Endothelial cell of umbilical vein (primary cell): ENCODE results near the gene FAM219A. TPM values are rescaled to one million over a fixed set of nuclear protein-coding genes. Genes with fewer than 3 reads are reported as not detected.

ENCODE experiments used
- BruUV-seq: library from RNA; stranded (reverse); fragments of 400-500 nt; replicated peaks from 2 replicates; lab custom pipeline; 2021; lab: Mats Ljungman, UMichigan
- CTCF ChIA-PET: fragments of 300-600, 350-600 bp; sonication (Branson Sonifier 250); formaldehyde crosslinking; loops from one replicate; lab custom pipeline; 2021; ENCODE audit warnings: antibody characterized with exemption, inconsistent platforms; lab: Charles Lee
- POLR2A ChIA-PET: fragments of 300-600, 350-600 bp; sonication (Branson Sonifier 250); formaldehyde crosslinking; loops from one replicate; lab custom pipeline; 2021; ENCODE audit warnings: antibody characterized with exemption, inconsistent platforms; lab: Charles Lee
- DNase-seq: peaks from one replicate; pipeline ENCODE4 v3.0.0-alpha.2; 2011; ENCODE audit warnings: low read depth, low spot score
- FAIRE-seq: peaks from 2 replicates; lab custom pipeline; 2011; peaks lifted over from hg19 to GRCh38; lab: Jason Lieb, UNC
- H2AFZ ChIP-seq: 2 replicates; pipeline ENCODE4 v1.6.0; 2012; ENCODE audit warnings: low read depth, low read length, control low read depth, inconsistent platforms
- H3K27ac ChIP-seq: 2 replicates; pipeline ENCODE4 v1.5.1; 2011; ENCODE audit warnings: low read depth, mild to moderate bottlenecking, control low read depth, low read length, moderate library complexity; ENCODE audit not compliant: insufficient read depth
- H3K27me3 ChIP-seq, 2 experiments: 2 replicates each; pipeline versions ENCODE4 v1.6.0 to v1.6.1; 2011; ENCODE audit warnings: low read length in 2 of 2, mixed read lengths in 1 of 2; ENCODE audit not compliant: control insufficient read depth in 2 of 2, insufficient read depth in 2 of 2
- H3K36me3 ChIP-seq, 2 experiments: 2 replicates in 1 of 2; 3 replicates in 1 of 2; pipeline ENCODE4 v1.5.1; 2011; ENCODE audit warnings: low read length in 2 of 2, mild to moderate bottlenecking in 1 of 2, moderate library complexity in 1 of 2; ENCODE audit not compliant: control insufficient read depth in 2 of 2, insufficient read depth in 2 of 2; ENCODE audit errors: extremely low read depth in 1 of 2
- H3K4me1 ChIP-seq: 3 replicates; pipeline ENCODE4 v1.5.1; 2011; ENCODE audit warnings: mild to moderate bottlenecking, low read length; ENCODE audit not compliant: control insufficient read depth, insufficient read depth; ENCODE audit errors: extremely low read depth
- H3K4me2 ChIP-seq: 2 replicates; pipeline ENCODE4 v1.6.1; 2011; ENCODE audit warnings: low read length, control low read depth, mixed read lengths; ENCODE audit not compliant: insufficient read depth
- H3K4me3 ChIP-seq, 3 experiments: fragments of 200-600 bp in 1 of 3; sonication (generic), shearing (Covaris generic) in 1 of 3; replicated peaks in 1 of 3; 2 replicates each; pipeline ENCODE4 v1.5.1; 2011 to 2016; ENCODE audit warnings: control low read depth in 3 of 3, low read length in 3 of 3, mild to moderate bottlenecking in 2 of 3, inconsistent platforms in 1 of 3, low read depth in 1 of 3, moderate library complexity in 1 of 3; ENCODE audit not compliant: insufficient read depth in 1 of 3
- H3K79me2 ChIP-seq: 2 replicates; pipeline ENCODE4 v1.6.0; 2012; ENCODE audit warnings: low read length, inconsistent platforms; ENCODE audit not compliant: control insufficient read depth, insufficient read depth
- H3K9ac ChIP-seq: replicated peaks from 2 replicates; pipeline ENCODE3; 2011; ENCODE audit warnings: low read length, control low read depth; ENCODE audit not compliant: insufficient read depth; ENCODE audit errors: extremely low read depth
- H3K9me1 ChIP-seq: replicated peaks from 3 replicates; pipeline ENCODE4 v1.6.0; 2011; ENCODE audit warnings: mild to moderate bottlenecking, low read length; ENCODE audit not compliant: control insufficient read depth, insufficient read depth; ENCODE audit errors: extremely low read depth
- H3K9me3 ChIP-seq: replicated peaks from 2 replicates; pipeline ENCODE4 v1.5.1; 2012; ENCODE audit warnings: low read length, inconsistent platforms; ENCODE audit not compliant: control insufficient read depth, insufficient read depth
- H4K20me1 ChIP-seq: replicated peaks from 2 replicates; pipeline ENCODE3; 2011; ENCODE audit warnings: mild to moderate bottlenecking, low read length; ENCODE audit not compliant: control insufficient read depth, insufficient read depth; ENCODE audit errors: extremely low read depth
- CTCF ChIP-seq, 2 donors: IDR thresholded peaks; 1 replicate in 1 of 2; 2 replicates in 1 of 2; pipeline ENCODE4 v1.5.1; 2011; ENCODE audit warnings: low read length in 2 of 2, mild to moderate bottlenecking in 2 of 2, moderate library complexity in 2 of 2, control low read depth in 1 of 2, inconsistent platforms in 1 of 2, low read depth in 1 of 2; ENCODE audit not compliant: insufficient read depth in 1 of 2; ENCODE audit errors: extremely low read depth in 1 of 2
- EZH2 ChIP-seq: IDR thresholded peaks from 2 replicates; pipeline ENCODE4 v1.6.1; 2012; ENCODE audit warnings: borderline replicate concordance, low read depth, mild to moderate bottlenecking, moderate library complexity, low read length, inconsistent platforms; ENCODE audit not compliant: severe bottlenecking
- FOS ChIP-seq: IDR thresholded peaks from 2 replicates; pipeline ENCODE4 v1.6.1; 2011; ENCODE audit warnings: mild to moderate bottlenecking, low read length, moderate library complexity, borderline replicate concordance; ENCODE audit not compliant: insufficient read depth
- GATA2 ChIP-seq: IDR thresholded peaks from 2 replicates; pipeline ENCODE4 v1.7.0; 2011; ENCODE audit warnings: low read depth, mild to moderate bottlenecking, moderate library complexity, mixed read lengths, low read length; ENCODE audit not compliant: insufficient read length, insufficient read depth
- JUN ChIP-seq: IDR thresholded peaks from 2 replicates; pipeline ENCODE4 v1.6.1; 2011; ENCODE audit warnings: borderline replicate concordance, low read depth; ENCODE audit not compliant: insufficient read length, insufficient read depth
- MYC ChIP-seq: IDR thresholded peaks from one replicate; pipeline ENCODE4 v1.6.1; 2011; ENCODE audit warnings: mild to moderate bottlenecking, low read depth, low read length
- POLR2A ChIP-seq: IDR thresholded peaks from 2 replicates; pipeline ENCODE4 v1.6.1; 2012; ENCODE audit warnings: low read depth, mild to moderate bottlenecking, control low read depth, low read length
- POLR2AphosphoS5 ChIP-seq: IDR thresholded peaks from 2 replicates; pipeline ENCODE4 v1.6.1; 2012; ENCODE audit warnings: low read depth, mild to moderate bottlenecking, control low read depth, low read length, moderate library complexity; ENCODE audit not compliant: insufficient read depth
- dilution Hi-C: fragments of 300-500 bp; cut with MboI; formaldehyde crosslinking; loops from one replicate; pipeline ENCODE4 v1.15.0; 2019; ENCODE audit warnings: low sequenced_read_pairs; ENCODE audit not compliant: extremely low pct_ligation_motif_present
- intact Hi-C: fragments of 100-400 bp; cut with micrococcal nuclease; formaldehyde crosslinking; loops from one replicate; pipeline ENCODE4 v1.10.0; 2022
- polyA plus RNA-seq, 4 experiments: library from polyadenylated mRNA; depleted of rRNA in 3 of 4; stranded (reverse) in 3 of 4; unstranded in 1 of 4; fragments of >200 nt; gene quantifications; 2 replicates each; pipeline versions ENCODE4 v1.2.1 to v1.2.3, GENCODE V29; 2011 to 2012; ENCODE audit warnings: missing spikeins in 1 of 4
- total RNA-seq: library from RNA; stranded (reverse); gene quantifications from 2 replicates; pipeline ENCODE4 v1.2.3, GENCODE V29; 2021
- TF ChIP-seq, protein P1 (sequence below): IDR thresholded peaks from 2 replicates; pipeline ENCODE4 v1.6.1; 2011; ENCODE audit not compliant: insufficient read depth, insufficient read length

Gene FAM219A
- total and polyA plus RNA-seq, 2 donors (not counting 3 experiments of a cell fraction or from before 2014, with no cell fraction given): 18.1 to 35.7 TPM

GRCh38 chr9:34491596-34491995, 33.2 kb upstream of the FAM219A start:
- ChIA-PET CTCF (interaction anchor here (1.1 to 1.7 kb wide), 3 partner anchors 35 to 88 kb away, joined by 3 to 7 read pairs (median 4); no protein-coding TSS in a partner anchor), POLR2A (no interaction called here)
- no peaks in the 10 kb centered on the region for H3K9me1 ChIP-seq
- no TSS peak for BruUV-seq
- no peak overlapping the region for H2AFZ ChIP-seq
- H3K27ac ChIP-seq: no peak overlapping the region
- no peaks in the 10 kb centered on the region for H3K36me3 ChIP-seq
- H3K4me2 ChIP-seq: no peak overlapping the region
- H3K9ac ChIP-seq: no peak overlapping the region
- FAIRE-seq (no peak), DNase-seq (no peak)
- intact Hi-C loops (no loop called here), dilution Hi-C loops (no loop called here)
- peaks cover 16 to 18% of the 10 kb centered on the region in 2 experiments for H3K27me3 ChIP-seq
- H3K79me2 ChIP-seq: no peaks in the 10 kb centered on the region
- no peaks in the 10 kb centered on the region for H4K20me1 ChIP-seq
- H3K4me1 ChIP-seq: peaks cover 10% of the 10 kb centered on the region
- no peaks in the 10 kb centered on the region for H3K9me3 ChIP-seq
- H3K4me3 ChIP-seq: no peak overlapping the region
- TF ChIP-seq JUN (no peak), POLR2AphosphoS5 (no peak), CTCF (IDR thresholded peaks at IDR 0.05; ENCODE audit: extremely low read depth in 1 of 2, insufficient read depth in 1 of 2, low read depth in 1 of 2, low read length in 2 of 2) (no peak), MYC (no peak), GATA2 (no peak), FOS (no peak), POLR2A (no peak), EZH2 (no peak)
- TF ChIP-seq, protein P1, sequence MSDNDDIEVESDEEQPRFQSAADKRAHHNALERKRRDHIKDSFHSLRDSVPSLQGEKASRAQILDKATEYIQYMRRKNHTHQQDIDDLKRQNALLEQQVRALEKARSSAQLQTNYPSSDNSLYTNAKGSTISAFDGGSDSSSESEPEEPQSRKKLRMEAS: no peak
